Endothelial cell of umbilical vein (primary cell): ENCODE results near the gene SNCAIP.

Experiments
- EZH2 ChIP-seq: IDR thresholded peaks from 2 replicates; pipeline ENCODE4 v1.6.1; 2012; ENCODE audit warnings: borderline replicate concordance, low read depth, mild to moderate bottlenecking, moderate library complexity, low read length, inconsistent platforms; ENCODE audit not compliant: severe bottlenecking
- POLR2AphosphoS5 ChIP-seq: IDR thresholded peaks from 2 replicates; pipeline ENCODE4 v1.6.1; 2012; ENCODE audit warnings: low read depth, mild to moderate bottlenecking, control low read depth, low read length, moderate library complexity; ENCODE audit not compliant: insufficient read depth
- TF ChIP-seq, protein P1 (sequence below), 2 donors: IDR thresholded peaks; 1 replicate in 1 of 2; 2 replicates in 1 of 2; pipeline ENCODE4 v1.5.1; 2011; ENCODE audit warnings: low read length in 2 of 2, mild to moderate bottlenecking in 2 of 2, moderate library complexity in 2 of 2, control low read depth in 1 of 2, inconsistent platforms in 1 of 2, low read depth in 1 of 2; ENCODE audit not compliant: insufficient read depth in 1 of 2; ENCODE audit errors: extremely low read depth in 1 of 2

DNA sequence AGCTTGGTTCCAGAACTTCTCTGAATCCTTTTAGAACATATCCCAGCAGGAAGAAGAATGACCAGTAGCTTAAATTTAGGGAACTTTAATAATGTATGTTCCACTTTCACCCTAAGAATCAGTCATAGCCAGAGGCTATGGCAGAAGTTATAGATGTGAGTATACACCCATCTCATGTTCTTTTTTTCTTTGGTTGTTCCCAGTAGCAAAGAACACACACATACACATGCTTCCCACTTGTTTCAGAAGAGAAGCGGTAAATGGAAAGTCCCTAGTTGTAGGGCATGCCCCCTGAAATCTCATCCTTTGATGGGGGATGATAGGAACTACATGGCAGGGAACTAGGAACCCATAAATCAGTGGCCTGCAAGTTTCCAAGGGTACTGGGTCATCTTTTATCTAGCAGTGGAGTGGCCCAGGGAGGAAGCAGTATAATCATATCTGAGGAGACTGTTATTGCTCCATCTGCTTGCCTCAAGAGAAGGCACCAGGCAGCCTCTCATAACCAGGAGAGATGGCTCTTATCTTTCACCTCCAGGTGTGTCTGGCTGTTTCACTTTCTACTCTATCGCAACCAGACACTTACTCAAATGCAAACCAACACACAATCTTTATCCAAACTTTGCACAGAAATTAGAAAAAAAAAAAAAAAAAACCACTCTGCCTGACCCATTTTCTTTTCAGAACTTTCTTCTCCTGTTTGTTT, 109.5 kb downstream of the SNCAIP start:
- TF ChIP-seq EZH2 (no peak), POLR2AphosphoS5 (no peak)
- TF ChIP-seq, protein P1, sequence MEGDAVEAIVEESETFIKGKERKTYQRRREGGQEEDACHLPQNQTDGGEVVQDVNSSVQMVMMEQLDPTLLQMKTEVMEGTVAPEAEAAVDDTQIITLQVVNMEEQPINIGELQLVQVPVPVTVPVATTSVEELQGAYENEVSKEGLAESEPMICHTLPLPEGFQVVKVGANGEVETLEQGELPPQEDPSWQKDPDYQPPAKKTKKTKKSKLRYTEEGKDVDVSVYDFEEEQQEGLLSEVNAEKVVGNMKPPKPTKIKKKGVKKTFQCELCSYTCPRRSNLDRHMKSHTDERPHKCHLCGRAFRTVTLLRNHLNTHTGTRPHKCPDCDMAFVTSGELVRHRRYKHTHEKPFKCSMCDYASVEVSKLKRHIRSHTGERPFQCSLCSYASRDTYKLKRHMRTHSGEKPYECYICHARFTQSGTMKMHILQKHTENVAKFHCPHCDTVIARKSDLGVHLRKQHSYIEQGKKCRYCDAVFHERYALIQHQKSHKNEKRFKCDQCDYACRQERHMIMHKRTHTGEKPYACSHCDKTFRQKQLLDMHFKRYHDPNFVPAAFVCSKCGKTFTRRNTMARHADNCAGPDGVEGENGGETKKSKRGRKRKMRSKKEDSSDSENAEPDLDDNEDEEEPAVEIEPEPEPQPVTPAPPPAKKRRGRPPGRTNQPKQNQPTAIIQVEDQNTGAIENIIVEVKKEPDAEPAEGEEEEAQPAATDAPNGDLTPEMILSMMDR (IDR thresholded peaks at IDR 0.05; ENCODE audit: extremely low read depth in 1 of 2, insufficient read depth in 1 of 2, low read depth in 1 of 2, low read length in 2 of 2) = no peak
